Endothelial cell of umbilical vein (primary cell): Measurements from ENCODE around the gene PRDX3. TPM values are rescaled to one million over a fixed set of nuclear protein-coding genes. Genes with fewer than 3 reads are reported as not detected.

Experiments
- BruUV-seq: library from RNA; stranded (reverse); fragments of 400-500 nt; replicated peaks from 2 replicates; lab custom pipeline; 2021; lab: Mats Ljungman, UMichigan
- CTCF ChIA-PET: fragments of 300-600, 350-600 bp; sonication (Branson Sonifier 250); formaldehyde crosslinking; loops from one replicate; lab custom pipeline; 2021; ENCODE audit warnings: antibody characterized with exemption, inconsistent platforms; lab: Charles Lee
- POLR2A ChIA-PET: fragments of 300-600, 350-600 bp; sonication (Branson Sonifier 250); formaldehyde crosslinking; loops from one replicate; lab custom pipeline; 2021; ENCODE audit warnings: antibody characterized with exemption, inconsistent platforms; lab: Charles Lee
- DNase-seq: peaks from one replicate; pipeline ENCODE4 v3.0.0-alpha.2; 2011; ENCODE audit warnings: low read depth, low spot score
- FAIRE-seq: peaks from 2 replicates; lab custom pipeline; 2011; peaks lifted over from hg19 to GRCh38; lab: Jason Lieb, UNC
- H2AFZ ChIP-seq: 2 replicates; pipeline ENCODE4 v1.6.0; 2012; ENCODE audit warnings: low read depth, low read length, control low read depth, inconsistent platforms
- H3K27ac ChIP-seq: 2 replicates; pipeline ENCODE4 v1.5.1; 2011; ENCODE audit warnings: low read depth, mild to moderate bottlenecking, control low read depth, low read length, moderate library complexity; ENCODE audit not compliant: insufficient read depth
- H3K27me3 ChIP-seq, 2 experiments: 2 replicates each; pipeline versions ENCODE4 v1.6.0 to v1.6.1; 2011; ENCODE audit warnings: low read length in 2 of 2, mixed read lengths in 1 of 2; ENCODE audit not compliant: control insufficient read depth in 2 of 2, insufficient read depth in 2 of 2
- H3K36me3 ChIP-seq, 2 experiments: 2 replicates in 1 of 2; 3 replicates in 1 of 2; pipeline ENCODE4 v1.5.1; 2011; ENCODE audit warnings: low read length in 2 of 2, mild to moderate bottlenecking in 1 of 2, moderate library complexity in 1 of 2; ENCODE audit not compliant: control insufficient read depth in 2 of 2, insufficient read depth in 2 of 2; ENCODE audit errors: extremely low read depth in 1 of 2
- H3K4me1 ChIP-seq: 3 replicates; pipeline ENCODE4 v1.5.1; 2011; ENCODE audit warnings: mild to moderate bottlenecking, low read length; ENCODE audit not compliant: control insufficient read depth, insufficient read depth; ENCODE audit errors: extremely low read depth
- H3K4me2 ChIP-seq: 2 replicates; pipeline ENCODE4 v1.6.1; 2011; ENCODE audit warnings: low read length, control low read depth, mixed read lengths; ENCODE audit not compliant: insufficient read depth
- H3K4me3 ChIP-seq, 3 experiments: fragments of 200-600 bp in 1 of 3; sonication (generic), shearing (Covaris generic) in 1 of 3; replicated peaks in 1 of 3; 2 replicates each; pipeline ENCODE4 v1.5.1; 2011 to 2016; ENCODE audit warnings: control low read depth in 3 of 3, low read length in 3 of 3, mild to moderate bottlenecking in 2 of 3, inconsistent platforms in 1 of 3, low read depth in 1 of 3, moderate library complexity in 1 of 3; ENCODE audit not compliant: insufficient read depth in 1 of 3
- H3K79me2 ChIP-seq: 2 replicates; pipeline ENCODE4 v1.6.0; 2012; ENCODE audit warnings: low read length, inconsistent platforms; ENCODE audit not compliant: control insufficient read depth, insufficient read depth
- H3K9ac ChIP-seq: replicated peaks from 2 replicates; pipeline ENCODE3; 2011; ENCODE audit warnings: low read length, control low read depth; ENCODE audit not compliant: insufficient read depth; ENCODE audit errors: extremely low read depth
- H3K9me1 ChIP-seq: replicated peaks from 3 replicates; pipeline ENCODE4 v1.6.0; 2011; ENCODE audit warnings: mild to moderate bottlenecking, low read length; ENCODE audit not compliant: control insufficient read depth, insufficient read depth; ENCODE audit errors: extremely low read depth
- H3K9me3 ChIP-seq: replicated peaks from 2 replicates; pipeline ENCODE4 v1.5.1; 2012; ENCODE audit warnings: low read length, inconsistent platforms; ENCODE audit not compliant: control insufficient read depth, insufficient read depth
- H4K20me1 ChIP-seq: replicated peaks from 2 replicates; pipeline ENCODE3; 2011; ENCODE audit warnings: mild to moderate bottlenecking, low read length; ENCODE audit not compliant: control insufficient read depth, insufficient read depth; ENCODE audit errors: extremely low read depth
- CTCF ChIP-seq, 2 donors: IDR thresholded peaks; 1 replicate in 1 of 2; 2 replicates in 1 of 2; pipeline ENCODE4 v1.5.1; 2011; ENCODE audit warnings: low read length in 2 of 2, mild to moderate bottlenecking in 2 of 2, moderate library complexity in 2 of 2, control low read depth in 1 of 2, inconsistent platforms in 1 of 2, low read depth in 1 of 2; ENCODE audit not compliant: insufficient read depth in 1 of 2; ENCODE audit errors: extremely low read depth in 1 of 2
- EZH2 ChIP-seq: IDR thresholded peaks from 2 replicates; pipeline ENCODE4 v1.6.1; 2012; ENCODE audit warnings: borderline replicate concordance, low read depth, mild to moderate bottlenecking, moderate library complexity, low read length, inconsistent platforms; ENCODE audit not compliant: severe bottlenecking
- FOS ChIP-seq: IDR thresholded peaks from 2 replicates; pipeline ENCODE4 v1.6.1; 2011; ENCODE audit warnings: mild to moderate bottlenecking, low read length, moderate library complexity, borderline replicate concordance; ENCODE audit not compliant: insufficient read depth
- GATA2 ChIP-seq: IDR thresholded peaks from 2 replicates; pipeline ENCODE4 v1.7.0; 2011; ENCODE audit warnings: low read depth, mild to moderate bottlenecking, moderate library complexity, mixed read lengths, low read length; ENCODE audit not compliant: insufficient read length, insufficient read depth
- JUN ChIP-seq: IDR thresholded peaks from 2 replicates; pipeline ENCODE4 v1.6.1; 2011; ENCODE audit warnings: borderline replicate concordance, low read depth; ENCODE audit not compliant: insufficient read length, insufficient read depth
- MAX ChIP-seq: IDR thresholded peaks from 2 replicates; pipeline ENCODE4 v1.6.1; 2011; ENCODE audit not compliant: insufficient read depth, insufficient read length
- MYC ChIP-seq: IDR thresholded peaks from one replicate; pipeline ENCODE4 v1.6.1; 2011; ENCODE audit warnings: mild to moderate bottlenecking, low read depth, low read length
- POLR2A ChIP-seq: IDR thresholded peaks from 2 replicates; pipeline ENCODE4 v1.6.1; 2012; ENCODE audit warnings: low read depth, mild to moderate bottlenecking, control low read depth, low read length
- POLR2AphosphoS5 ChIP-seq: IDR thresholded peaks from 2 replicates; pipeline ENCODE4 v1.6.1; 2012; ENCODE audit warnings: low read depth, mild to moderate bottlenecking, control low read depth, low read length, moderate library complexity; ENCODE audit not compliant: insufficient read depth
- dilution Hi-C: fragments of 300-500 bp; cut with MboI; formaldehyde crosslinking; loops from one replicate; pipeline ENCODE4 v1.15.0; 2019; ENCODE audit warnings: low sequenced_read_pairs; ENCODE audit not compliant: extremely low pct_ligation_motif_present
- intact Hi-C: fragments of 100-400 bp; cut with micrococcal nuclease; formaldehyde crosslinking; loops from one replicate; pipeline ENCODE4 v1.10.0; 2022
- polyA plus RNA-seq, 4 experiments: library from polyadenylated mRNA; depleted of rRNA in 3 of 4; stranded (reverse) in 3 of 4; unstranded in 1 of 4; fragments of >200 nt; gene quantifications; 2 replicates each; pipeline versions ENCODE4 v1.2.1 to v1.2.3, GENCODE V29; 2011 to 2012; ENCODE audit warnings: missing spikeins in 1 of 4
- total RNA-seq: library from RNA; stranded (reverse); gene quantifications from 2 replicates; pipeline ENCODE4 v1.2.3, GENCODE V29; 2021

Gene PRDX3
- total and polyA plus RNA-seq, 2 donors (not counting 3 experiments of a cell fraction or from before 2014, with no cell fraction given), result 123 to 124 TPM

- DNase-seq (no peak), FAIRE-seq (peak; percentile 28)
- dilution Hi-C loops, result no loop called here
- Histone ChIP-seq H4K20me1 (no peaks in the 10 kb centered on the region), H3K79me2 (no peaks in the 10 kb centered on the region), H2AFZ (no peak overlapping the region), H3K9me1 (no peaks in the 10 kb centered on the region), H3K9me3 (no peaks in the 10 kb centered on the region), H3K4me1 (no peaks in the 10 kb centered on the region), H3K27me3 (no peaks in the 10 kb centered on the region), H3K4me2 (no peak overlapping the region), H3K4me3 (no peak overlapping the region), H3K36me3 (no peaks in the 10 kb centered on the region), H3K9ac (no peak overlapping the region), H3K27ac (no peak overlapping the region)
- TF ChIP-seq JUN (no peak), POLR2AphosphoS5 (no peak), POLR2A (no peak), CTCF (IDR thresholded peaks at IDR 0.05; ENCODE audit: extremely low read depth in 1 of 2, insufficient read depth in 1 of 2, low read depth in 1 of 2, low read length in 2 of 2) (no peak), EZH2 (no peak), MAX (no peak), MYC (no peak), FOS (no peak), GATA2 (no peak)
- POLR2A ChIA-PET, result no interaction called here
- no TSS peak for BruUV-seq
- CTCF ChIA-PET, result interaction anchor here (1.0 to 1.9 kb wide), 5 partner anchors 10 to 195 kb away, joined by 3 to 9 read pairs (median 4); no protein-coding TSS in a partner anchor
- intact Hi-C loops, result no loop called here
Observed at GRCh38 chr10:119222537-119222936, 43.9 kb upstream of the PRDX3 start.
